Hematopoietic multipotent progenitor cell treated with erythropoietin and hydrocortisone succinate and interleukin-3 and kit ligand, for 17 days (in vitro differentiated cells): ENCODE data around the gene PCSK5.

Experiments used
- DNase-seq: peaks from one replicate; pipeline ENCODE4 v3.0.0-alpha.2; 2015; ENCODE audit warnings: low spot score

PCSK5 gene

DNA sequence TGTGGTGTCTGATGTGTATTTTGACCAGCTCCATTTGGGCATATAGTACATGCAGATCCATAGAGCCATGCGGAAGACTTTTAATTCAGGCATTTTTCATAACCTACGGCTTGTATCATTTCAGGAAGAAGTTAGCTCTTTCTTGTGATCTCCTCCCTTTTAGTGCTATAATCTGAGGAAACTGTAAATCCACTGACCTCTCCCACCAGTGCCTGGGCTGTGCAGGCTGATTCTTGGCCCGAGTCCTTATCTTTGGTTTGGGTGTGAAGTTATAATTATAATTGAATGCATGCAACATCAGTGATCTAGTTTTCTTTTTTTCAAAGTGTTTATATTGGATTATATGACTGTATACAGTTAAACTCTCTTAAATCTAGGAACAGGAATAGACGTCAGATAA is 247.9 kb downstream of the PCSK5 start:
- DNase-seq, result no peak

DNA sequence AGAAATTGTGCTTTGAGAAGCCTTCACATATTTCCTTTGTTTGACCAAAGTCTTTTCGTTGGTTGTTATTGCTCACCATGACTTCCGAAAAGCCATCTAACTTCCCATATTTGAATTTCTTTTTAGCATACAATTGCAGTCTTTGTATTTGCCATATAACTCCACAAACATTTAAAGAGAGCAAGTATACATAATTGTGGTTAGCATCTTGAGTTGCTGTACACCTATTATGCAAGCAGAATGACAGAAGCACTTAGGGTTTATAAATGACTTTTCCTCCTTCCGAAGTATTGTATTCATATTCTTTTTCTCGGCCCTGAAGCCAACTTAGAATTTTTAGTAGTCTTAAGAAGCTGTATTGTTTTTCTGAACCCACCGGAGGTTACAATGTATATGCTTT is 253.4 kb downstream of the PCSK5 start:
- no peak for DNase-seq

DNA sequence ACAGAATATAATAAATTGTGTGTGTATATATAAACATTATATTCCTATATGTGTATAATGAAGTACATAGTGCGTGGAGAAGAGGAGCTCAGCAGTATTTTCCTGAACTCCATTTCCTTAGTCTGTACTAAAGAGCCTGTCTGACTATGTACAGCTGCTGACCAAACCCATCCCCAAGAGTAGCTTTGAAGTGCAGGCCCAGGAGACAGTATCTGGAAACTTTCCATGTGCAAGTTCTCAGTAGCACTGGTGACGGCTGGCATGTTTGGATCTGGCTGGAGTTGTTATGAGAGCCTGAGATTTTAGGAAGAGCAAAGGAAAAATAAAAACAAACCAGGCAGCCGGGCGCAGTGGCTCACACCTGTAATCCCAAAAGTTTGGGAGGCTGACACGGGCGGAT is 259.5 kb downstream of the PCSK5 start:
- DNase-seq, result no peak

DNA sequence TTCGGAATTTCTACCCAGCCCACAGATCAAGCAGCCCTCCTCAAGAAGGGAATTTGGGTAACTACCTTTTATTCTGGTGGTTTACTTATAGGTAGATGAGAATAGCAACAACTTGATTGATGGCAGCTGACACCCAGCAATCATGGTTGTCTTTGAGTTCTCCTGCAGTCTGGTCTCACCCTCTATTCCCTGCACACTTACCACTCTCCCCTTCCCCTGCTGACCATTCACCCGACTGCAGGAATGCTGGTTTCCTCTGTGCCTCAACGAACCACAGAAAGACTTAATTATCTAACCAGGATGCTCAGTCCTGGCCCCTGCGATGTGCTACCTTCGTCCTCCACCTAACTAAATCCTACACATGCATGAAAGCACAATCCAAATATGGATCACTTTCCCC is 260.8 kb downstream of the PCSK5 start:
- DNase-seq, result no peak

DNA sequence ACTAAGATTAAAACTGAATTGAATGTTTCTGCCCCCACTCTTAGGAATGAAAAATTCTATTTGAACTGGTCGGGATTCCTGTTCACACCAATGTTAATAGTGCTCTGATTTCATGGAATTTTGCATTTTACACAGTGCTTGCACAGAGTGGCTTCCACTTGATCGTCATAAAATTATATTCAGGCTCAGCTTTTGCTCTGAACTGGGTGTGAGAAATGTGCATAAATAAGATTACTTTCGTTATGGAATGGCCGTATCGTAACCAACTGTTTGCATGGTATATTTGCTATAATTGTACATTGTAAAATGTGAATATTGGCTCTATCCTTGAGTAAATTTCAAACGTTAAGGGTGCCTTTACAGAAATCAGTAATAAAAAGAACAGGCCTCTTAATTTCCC is 262.9 kb downstream of the PCSK5 start:
- DNase-seq, result no peak

DNA sequence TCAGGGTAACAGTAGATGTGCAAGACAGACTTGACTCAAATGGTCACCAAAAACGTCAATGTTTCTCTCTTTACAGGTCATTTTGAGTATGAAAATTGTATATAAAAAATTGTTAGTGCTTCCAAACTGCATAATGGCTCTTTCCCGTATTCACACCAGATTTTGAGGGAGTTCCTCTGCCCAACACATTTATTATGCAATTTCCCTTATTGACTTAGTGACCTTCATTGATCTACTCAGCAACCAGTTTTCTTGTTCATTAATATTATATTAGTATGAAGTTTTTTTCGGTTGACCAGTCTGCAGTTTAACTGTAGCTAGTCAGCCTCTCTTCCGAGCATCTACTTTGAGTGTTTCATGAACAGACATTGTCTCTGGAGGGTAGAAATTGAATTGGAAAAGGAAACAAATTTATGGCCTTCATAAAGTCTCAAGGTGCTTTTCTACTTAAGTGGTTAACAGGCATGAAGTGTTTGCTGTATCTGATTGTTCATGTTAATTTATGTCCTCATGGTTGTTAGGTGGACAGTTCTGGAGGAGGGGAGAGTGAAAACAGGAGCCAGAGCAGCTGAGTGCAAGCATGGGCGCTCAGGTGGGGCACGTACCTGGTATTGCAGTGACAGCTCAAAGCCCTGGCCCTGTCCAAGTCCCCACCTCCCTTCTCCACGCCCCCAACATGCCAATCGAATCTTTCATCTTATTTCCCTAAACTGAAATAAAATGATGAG is 263.6 kb downstream of the PCSK5 start:
- DNase-seq, result no peak

DNA sequence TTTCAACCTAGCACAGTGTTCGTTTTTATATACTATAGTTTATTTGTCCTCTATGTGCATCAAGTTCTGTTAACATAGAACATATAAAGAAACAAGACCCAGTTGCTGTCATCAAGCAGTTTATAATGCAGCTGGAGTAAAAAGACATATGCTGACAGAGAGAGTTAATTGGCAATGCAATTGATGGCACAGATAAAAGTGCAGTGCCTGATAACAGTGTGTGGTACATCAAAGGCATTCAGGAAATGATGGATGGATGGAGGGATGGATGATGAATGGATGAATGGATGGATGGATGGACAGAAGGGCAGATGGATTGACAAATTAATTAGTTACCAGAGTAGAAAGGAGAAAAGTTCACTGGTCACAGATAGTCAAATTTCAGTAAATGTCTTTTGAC is 264.9 kb downstream of the PCSK5 start:
- DNase-seq, result no peak

DNA sequence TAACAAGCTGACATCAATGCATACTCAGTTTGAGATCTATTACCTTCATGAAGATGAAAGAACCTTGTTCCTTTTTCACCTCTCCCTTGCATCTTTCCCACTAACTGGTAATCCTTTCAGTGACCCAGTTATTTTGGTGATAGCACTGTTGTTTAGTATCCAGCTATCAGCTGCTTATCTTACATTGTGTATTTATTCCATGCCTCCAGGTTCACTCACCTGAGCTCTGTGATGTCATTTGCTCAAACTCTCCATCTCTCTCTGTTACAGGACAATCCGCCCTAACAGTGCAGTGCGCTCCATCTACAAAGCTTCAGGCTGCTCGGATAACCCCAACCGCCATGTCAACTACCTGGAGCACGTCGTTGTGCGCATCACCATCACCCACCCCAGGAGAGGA is 268.2 kb downstream of the PCSK5 start:
- DNase-seq, result no peak

DNA sequence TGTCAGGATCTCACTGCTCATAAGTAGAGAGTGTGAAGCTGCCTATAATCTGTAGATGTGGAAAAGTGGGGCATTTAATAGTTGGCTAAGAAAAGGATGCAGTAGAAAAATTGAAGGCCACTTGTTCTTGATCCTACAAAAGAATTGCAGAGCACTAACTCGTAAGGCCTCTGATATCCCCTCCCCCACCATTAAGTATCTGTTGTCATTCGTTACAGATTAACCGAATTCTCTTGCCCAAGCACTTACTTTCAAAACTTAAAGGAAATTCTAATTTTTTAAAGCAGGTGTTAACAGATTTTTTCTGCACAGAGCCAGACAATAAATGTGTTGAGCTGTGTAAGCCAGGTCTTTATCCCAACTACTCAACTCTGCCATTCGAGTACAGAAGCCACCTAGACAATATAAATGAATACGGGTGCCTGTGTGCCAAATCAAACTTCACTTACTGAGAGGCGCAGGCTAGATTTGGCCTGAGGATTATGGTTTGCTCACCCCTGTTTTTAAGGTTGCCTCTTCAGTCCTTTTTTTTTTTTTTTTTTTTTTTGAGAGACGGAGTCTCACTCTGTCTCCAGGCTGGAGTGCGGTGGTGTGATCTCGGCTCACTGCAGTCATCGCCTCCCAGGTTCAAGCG is 268.9 kb downstream of the PCSK5 start:
- DNase-seq, result no peak

DNA sequence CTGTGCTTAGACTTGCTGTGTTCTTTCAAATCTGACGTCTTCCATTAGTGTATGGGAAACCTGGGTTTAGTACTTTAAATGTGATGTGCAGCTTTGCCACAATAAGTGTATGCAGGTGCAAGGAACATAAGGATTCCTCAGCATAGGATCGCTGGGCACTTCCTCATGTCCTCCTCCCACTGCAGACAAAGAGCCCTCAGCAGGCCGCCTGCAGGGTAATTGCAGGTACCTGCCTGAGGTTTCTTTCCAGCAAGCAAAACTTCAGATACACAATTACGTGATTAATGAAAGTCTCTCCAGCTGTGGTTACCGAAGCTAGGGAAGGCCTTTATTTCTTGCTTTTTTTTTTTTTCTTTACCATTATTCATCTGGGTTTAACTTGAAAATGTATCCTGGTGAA is 270.6 kb downstream of the PCSK5 start:
- no peak for DNase-seq

DNA sequence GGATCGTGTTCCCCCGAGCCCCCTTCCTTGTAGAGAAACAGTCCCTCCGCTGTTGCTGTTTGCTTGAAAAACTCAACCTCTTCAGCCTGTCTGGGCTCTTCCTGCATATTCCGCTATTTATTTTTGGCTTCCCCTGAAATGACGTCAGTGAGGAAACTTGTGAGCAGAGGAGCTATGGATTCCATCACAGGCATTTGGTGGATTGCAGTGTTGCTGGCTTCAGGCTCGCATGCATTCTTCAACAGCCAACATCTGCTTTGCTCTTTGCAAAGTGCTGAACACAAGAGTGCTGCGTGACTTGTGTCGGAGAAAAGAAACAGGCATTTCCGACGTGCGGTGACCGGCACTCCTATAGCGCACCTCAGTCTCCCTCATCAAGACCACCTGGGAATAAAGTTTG is 271.1 kb downstream of the PCSK5 start:
- no peak for DNase-seq

DNA sequence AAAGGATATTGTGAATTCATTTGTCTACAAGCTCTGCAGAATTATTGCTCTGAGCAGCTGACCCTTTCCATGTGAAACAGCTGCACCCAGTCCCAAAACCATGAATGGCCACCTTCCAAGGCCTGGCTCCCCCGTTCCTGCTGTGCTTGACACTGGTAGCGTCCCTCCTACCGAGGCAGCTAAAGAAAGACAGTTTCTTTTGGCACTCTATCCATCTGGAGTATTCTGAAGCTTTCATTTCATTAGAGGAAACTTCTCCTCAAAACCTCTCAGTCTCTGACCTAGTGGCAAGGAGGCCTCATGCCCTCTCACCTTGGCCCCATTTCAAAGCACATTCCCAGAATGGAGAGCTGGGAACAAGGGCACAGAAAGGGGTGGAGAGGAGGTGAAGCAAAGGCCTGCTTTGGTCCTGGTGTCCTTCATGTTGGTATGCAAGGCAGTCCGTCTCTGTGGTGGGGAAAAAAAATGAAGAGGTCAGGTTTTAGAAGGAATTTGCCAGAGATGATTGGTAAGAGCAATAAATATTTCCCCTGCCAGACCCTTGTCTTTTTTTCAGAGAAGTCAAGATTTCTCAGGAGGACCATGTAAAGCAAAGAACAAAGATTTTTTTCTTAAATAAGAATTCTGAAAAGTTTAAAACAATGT is 271.7 kb downstream of the PCSK5 start:
- DNase-seq, result no peak

DNA sequence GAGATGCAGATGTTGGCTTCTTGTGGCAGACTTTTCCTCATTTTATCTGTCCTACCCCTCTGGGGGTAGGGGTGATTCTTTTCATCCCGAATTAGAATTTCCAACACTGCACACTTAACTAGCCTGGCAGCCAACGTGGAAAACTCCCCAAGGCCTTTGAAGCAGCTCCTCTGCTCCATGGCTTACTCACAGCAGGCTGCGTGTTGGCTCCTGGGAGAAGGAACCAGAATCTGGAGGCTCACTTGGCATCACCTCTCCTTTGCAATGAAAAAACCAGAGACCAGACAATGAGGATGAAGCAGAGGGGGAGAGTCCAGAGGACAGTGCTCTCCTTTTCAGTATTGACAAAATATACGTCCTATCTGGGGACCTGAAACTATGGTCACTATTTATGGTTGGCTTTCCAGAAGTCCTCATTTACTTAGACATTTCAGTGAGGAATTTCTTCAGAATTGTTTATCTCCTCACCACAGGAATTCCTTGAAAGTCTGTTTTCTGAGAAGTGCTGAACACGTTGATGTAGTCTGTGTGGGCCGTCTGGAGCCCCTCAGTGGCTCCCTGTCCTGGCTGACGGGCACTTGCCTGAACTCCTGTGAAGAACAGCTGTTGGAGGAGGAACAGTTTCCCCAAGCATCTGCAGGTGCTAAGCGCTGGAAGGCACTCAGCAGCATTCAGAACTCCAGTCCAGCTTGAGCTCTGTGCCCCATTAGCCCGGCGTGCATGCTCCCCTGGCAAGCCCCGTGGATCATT is 272.5 kb downstream of the PCSK5 start:
- DNase-seq, result no peak

DNA sequence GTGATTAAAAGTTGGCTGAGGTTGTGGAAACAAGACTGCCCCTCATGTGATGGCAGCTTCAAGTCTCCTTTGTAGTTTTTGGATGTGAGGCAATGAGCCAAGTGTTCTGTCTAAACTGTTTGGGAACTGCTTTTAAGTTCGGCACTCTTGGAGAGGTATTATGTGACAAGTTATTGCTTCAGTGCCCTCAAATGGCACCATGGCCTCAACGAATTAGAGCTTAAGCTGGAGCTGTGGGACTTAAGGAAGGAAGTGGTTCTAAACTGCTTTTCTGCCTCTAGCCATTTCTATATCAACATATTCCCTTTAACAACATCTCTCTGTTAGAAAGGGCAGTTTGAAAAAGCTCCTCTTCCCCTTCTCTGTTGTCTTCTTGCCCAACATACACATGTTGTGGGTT is 276.1 kb downstream of the PCSK5 start:
- DNase-seq, result no peak

DNA sequence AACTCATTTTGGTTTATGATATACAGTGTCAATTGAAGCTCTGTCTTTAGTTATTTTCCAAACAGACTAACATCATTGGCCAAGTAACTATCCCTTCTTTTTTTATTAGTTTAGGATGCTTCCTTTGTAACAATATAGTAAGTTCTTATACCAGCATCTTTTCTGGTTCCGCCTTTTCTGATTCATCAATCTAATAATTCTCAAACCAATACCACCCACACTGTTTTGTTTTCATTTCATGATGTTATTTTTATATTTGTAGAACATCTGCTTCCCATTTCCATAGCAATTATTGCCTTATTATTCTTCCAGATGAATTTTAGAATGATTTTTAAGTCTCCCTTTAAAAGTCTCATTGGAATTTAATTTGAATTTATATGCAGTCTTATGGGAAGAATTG is 285.7 kb downstream of the PCSK5 start:
- no peak for DNase-seq

DNA sequence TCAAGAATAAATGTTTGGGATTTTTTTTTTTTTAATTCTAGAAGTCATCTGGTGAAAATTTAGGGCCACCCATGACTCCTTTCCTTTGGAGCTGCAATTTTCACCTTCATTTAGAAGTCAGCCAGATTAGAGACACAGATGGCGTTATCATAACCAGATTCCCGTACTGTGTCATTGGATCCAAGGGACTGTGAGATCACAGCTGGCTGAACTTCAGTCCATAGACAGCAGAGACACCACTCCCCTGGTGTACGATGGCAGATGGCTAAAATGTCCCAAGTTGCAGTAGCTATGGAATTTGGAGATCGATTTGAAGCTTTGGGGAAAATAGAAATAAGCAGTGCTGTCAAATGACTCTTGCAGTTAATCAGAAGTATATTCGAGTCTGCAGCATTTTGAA is 287.5 kb downstream of the PCSK5 start:
- no peak for DNase-seq

DNA sequence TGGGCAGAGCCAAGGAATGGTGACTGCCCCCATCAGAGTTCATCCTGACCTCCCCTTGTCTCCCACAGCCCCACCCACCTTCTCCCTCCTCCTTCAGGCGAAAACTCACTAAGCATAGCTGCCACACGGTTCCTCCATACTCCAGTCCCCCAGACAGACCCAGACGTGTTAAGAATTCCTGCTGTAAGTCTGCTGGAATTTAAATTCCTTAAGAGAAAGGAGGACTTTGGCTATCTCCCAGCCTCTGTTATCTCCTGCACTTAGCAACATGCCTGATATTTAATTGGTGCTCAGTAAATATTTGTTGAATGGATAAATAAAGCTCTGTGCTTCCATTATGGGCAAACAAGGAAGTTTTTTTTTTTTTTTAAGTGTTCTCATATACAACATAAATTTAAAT is 290.1 kb downstream of the PCSK5 start:
- no peak for DNase-seq

DNA sequence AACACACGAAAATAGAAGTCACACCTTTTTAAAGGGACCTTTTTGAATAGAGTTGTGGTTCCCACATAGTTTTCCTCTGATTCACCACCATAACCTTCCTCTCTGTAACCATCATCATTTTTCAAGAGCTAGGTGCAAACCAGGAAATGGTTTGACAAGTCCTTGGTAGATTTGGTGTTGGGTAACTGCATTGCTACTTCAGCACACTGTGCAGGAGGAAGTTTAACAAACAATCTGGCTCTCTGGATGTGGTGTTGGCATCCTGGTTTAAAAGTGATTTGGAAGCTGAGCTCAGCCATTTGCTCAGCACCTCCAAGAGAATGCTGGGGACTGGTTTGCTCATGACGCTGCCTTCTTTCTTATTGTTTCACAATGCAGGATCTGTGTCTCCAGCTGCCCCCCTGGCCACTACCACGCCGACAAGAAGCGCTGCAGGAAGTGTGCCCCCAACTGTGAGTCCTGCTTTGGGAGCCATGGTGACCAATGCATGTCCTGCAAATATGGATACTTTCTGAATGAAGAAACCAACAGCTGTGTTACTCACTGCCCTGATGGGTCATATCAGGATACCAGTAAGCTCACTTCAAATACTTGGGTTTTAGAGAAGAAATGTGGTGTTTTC is 290.7 kb downstream of the PCSK5 start:
- no peak for DNase-seq

DNA sequence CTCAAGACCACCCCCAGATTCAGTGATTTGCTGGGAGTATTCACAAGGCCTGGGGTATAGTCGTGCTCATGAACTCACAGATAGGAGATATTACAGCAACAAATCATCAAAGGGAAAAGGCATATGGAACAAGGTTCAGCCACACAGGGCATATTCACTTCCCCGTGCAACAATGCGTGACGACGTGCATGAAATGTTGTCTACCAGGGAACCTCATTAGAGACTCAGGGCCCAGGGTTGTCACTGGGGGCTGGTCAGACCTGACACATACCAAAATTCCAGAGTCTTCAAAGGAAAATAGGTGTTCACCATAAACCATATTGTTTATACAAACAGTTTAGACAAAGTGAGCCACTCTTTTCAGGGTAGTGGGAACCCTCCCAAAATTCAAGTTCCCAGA is 291.3 kb downstream of the PCSK5 start:
- no peak for DNase-seq

DNA sequence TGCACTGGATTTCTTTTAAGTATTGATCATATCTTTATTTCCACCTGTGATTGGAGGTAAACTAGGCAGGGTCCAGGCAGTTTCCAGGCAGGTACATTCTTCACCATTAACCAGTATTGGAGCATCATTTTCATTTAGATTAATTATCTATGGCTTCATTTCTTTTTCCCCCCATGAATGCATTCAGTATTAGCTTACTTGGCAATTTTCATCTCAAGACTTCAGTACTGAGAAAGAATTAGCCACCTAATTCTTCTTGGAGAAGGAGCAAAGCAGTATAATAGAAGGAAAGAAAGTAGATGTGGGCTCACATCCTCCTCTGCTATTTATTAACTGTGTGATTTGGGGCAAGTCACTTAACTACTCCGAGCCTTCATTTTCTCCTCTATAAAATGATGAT is 295.0 kb downstream of the PCSK5 start:
- DNase-seq, result no peak

DNA sequence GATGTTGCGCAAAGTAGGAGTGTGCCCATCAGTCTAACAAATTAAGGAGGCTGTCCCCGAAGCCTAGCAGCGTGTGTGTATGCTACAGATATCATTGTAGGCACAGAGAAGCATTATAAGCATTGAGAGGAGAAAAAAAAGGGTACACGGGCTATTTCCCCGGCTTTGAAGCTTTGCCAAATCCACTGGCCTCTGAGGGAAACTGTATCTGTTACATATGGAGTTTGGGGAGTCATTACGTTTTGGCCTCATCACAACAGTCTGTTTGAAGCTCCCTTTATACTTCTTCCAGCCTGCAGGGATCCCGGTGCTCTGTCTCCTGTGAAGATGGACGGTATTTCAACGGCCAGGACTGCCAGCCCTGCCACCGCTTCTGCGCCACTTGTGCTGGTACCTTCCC is 297.8 kb downstream of the PCSK5 start:
- no peak for DNase-seq

DNA sequence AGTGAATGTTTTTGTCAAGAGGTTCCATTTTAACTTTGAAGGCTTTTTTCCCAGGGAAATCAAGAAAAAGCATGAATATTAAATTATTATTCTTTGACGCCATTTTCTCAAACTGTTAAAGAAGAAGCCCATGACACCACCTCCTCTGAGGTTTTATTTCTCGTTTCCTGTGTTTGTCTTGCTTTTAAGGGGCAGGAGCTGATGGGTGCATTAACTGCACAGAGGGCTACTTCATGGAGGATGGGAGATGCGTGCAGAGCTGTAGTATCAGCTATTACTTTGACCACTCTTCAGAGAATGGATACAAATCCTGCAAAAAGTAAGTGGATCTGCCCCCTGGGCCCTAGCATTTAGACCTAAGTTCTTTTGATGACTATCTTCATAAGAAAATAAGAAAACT is 298.4 kb downstream of the PCSK5 start:
- no peak for DNase-seq

DNA sequence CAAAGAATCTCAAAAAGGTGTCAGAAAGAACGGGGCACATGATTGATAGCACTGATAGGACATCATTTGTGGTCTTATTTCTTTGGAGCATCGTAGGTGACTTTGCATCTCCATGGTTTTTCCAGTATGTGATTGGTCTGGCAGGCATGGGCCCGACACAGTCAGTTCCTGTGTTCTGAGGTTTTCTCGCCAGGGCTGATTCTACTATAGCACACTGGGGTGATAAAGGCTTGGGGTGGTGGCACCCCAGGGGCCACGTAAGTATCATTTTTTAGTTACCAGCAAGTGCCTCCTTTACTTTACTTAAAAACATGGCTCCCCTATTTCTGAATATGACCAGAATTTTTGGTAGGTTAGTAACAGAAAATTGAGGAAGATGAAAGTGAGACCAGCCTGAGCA is 301.0 kb downstream of the PCSK5 start:
- no peak for DNase-seq
